HG02623 (cell line): ENCODE measurements around the gene VPS13A.
A peak's percentile ranks its signal among the peaks of the same experiment; 100 is the strongest.

Experiments
- ATAC-seq: cut with Tn5 transposase; IDR thresholded peaks from one replicate; pipeline ENCODE4 v1.9.1; 2021; ENCODE audit warnings: moderate library complexity; ENCODE audit not compliant: unreplicated experiment

The VPS13A gene

DNA sequence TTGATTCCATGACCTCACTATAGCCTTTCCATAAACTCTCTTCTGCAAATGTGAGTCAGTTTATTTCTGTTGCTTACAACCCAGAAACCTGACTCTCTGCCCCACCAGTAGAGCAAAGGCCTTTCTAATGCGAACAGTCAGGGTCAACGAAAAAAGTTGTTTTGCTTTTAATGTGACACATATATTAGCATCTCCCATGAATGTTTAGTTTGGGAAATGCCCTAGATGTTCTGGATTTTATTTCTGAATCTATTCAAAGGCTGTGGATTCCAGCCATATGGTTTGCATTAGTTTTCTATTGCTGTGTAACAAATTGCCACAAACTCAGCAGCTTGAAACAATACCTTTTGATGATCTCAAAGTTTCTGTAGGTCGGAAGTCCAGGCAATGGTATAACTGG is 277.3 kb downstream of the VPS13A start:
- no peak for ATAC-seq

DNA sequence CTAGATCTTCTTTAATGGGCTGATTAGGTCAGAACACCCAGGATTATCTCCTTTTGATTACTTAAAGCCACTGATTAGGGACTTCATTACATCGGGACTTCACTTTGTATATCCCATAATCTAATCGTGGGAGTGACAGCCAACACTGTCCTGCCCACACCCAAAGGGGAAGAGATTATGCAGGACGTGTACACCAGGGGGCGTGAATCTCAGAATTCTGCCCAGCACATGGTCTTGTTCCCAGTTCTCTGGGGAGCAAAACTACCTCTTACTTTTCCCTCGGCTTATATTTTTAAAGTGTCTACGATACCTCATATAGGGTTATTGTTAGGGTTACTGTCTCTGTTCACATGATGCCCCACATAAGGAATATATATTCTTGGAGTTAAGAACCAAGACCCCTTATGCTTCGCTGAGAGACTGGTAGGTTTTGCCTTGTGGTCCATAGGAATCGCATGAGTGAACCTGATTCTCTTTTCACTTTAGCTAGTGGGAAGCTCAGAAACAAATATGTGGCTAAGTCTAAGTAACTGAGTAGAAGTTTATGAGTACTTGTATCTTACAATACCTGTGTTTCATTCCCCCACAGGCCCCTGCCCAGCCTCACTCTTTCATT is 278.1 kb downstream of the VPS13A start:
- ATAC-seq, result no peak

GRCh38 chr9:77456829-77457437 is 279.6 kb downstream of the VPS13A start:
- peak; percentile 78 for ATAC-seq

DNA sequence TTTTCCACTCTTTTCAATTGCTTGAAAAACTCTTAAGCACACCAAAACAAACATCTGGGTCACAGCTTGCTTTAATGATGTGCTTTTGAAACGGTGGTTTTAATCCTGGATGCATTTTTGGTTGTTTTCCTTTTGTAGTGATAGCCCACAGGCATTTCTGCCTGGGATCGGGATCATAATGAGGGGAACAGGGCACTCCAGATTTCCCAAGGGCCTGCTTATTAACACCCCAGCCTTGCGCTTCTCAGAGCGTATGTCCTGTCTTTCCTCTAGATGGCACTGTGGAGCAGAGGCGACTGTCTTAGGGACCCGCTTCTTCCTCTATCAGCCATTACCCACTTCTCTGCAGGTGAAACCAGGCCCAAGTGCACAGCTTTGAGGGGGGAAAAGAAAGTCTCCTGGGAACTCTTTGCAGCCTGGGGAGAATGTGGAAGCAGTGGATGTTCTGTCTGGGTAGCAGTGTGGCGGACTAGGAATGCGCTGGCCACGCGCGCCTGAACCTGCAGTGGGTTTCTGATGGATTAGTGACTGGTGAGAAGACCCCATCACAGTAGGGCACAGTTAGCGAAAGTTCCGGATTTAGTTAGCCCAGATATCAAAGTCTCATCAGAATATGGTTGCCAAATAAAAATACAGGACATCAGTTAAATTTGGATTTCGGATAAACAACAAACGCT is 280.7 kb downstream of the VPS13A start:
- peak; percentile 74 for ATAC-seq

DNA sequence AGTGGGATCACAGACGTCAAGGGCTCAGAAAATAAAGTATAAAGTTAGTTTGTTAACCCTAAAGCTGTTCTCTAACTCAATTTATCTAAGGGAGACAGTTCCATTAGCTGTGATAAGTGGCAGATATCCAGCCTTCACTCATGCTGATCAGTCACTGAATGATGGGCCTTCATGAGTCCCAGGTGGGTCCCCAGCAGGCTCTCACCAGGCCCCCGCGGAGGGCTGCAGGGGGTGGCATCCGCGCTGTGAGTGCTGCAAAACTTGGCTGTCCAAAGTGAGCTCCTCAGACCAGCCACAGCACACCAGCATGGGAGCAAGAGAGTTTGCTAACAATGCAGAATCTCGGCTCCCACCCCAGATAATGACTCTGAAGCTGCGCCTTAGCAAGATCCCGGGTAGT is 283.6 kb downstream of the VPS13A start:
- no peak for ATAC-seq

- no peak for ATAC-seq
Observed at GRCh38 chr9:77462066-77462465, 284.7 kb downstream of the VPS13A start.

GRCh38 chr9:77463151-77463550 is 285.8 kb downstream of the VPS13A start:
- no peak for ATAC-seq

- no peak for ATAC-seq
Observed at GRCh38 chr9:77464661-77465060, 287.3 kb downstream of the VPS13A start.

- no peak for ATAC-seq
Observed at GRCh38 chr9:77469515-77470231, 292.3 kb downstream of the VPS13A start.
